HCT116 (cell line): ENCODE results near the gene GNLY. TPM values are rescaled to one million over a fixed set of nuclear protein-coding genes. Genes with fewer than 3 reads are reported as not detected.

Experiments
- ATAC-seq: fragments of 200-7000 bp; cut with Tn5 transposase; 2 replicates; pipeline ENCODE4 v1.9.1; 2020; ENCODE audit warnings: mild to moderate bottlenecking, moderate library complexity
- BruUV-seq: library from RNA; stranded (reverse); fragments of 400-500 nt; replicated peaks from 2 replicates; lab custom pipeline; 2021; lab: Mats Ljungman, UMichigan
- CTCF ChIA-PET: fragments of 300-600 bp; sonication (Branson Sonifier 250); formaldehyde crosslinking; loops from one replicate; lab custom pipeline; 2021; ENCODE audit warnings: antibody characterized with exemption; lab: Charles Lee
- POLR2A ChIA-PET: fragments of 300-600, 350-600 bp; sonication (Branson Sonifier 250); formaldehyde crosslinking; loops from one replicate; lab custom pipeline; 2021; ENCODE audit warnings: antibody characterized with exemption; lab: Charles Lee
- RAD21 ChIA-PET, 2 experiments: fragments of 300-600 bp; sonication (Branson Sonifier 250); formaldehyde crosslinking; loops; one replicate each; lab custom pipeline; 2023; ENCODE audit warnings: low total read pairs in 2 of 2; ENCODE audit not compliant: uncharacterized antibody in 2 of 2, unreplicated experiment in 2 of 2, low non-redundant PET in 1 of 2; lab: Charles Lee
- DNase-seq: peaks from one replicate; pipeline ENCODE4 v3.0.0-alpha.2; 2010; ENCODE audit warnings: low read depth, low spot score
- H2AFZ ChIP-seq: fragments of 200-600 bp; shearing (Covaris generic), sonication (generic); 2 replicates; pipeline ENCODE4 v1.6.1; 2017; ENCODE audit warnings: low read depth, mixed run types, mixed read lengths, antibody characterized with exemption, low read length; ENCODE audit not compliant: poor library complexity, severe bottlenecking
- H3K27ac ChIP-seq: 2 replicates; pipeline ENCODE4 v1.5.1; 2012; ENCODE audit warnings: low read depth, low read length
- H3K27me3 ChIP-seq: fragments of 200-600 bp; sonication (generic); 2 replicates; pipeline ENCODE4 v1.6.1; 2016; ENCODE audit warnings: mixed run types, low read length, mixed read lengths; ENCODE audit not compliant: insufficient read depth
- H3K36me3 ChIP-seq, 2 experiments: fragments of 200-500 bp in 1 of 2; fragments of 200-600 bp in 1 of 2; sonication (Bioruptor generic) in 1 of 2; sonication (generic) in 1 of 2; 2 replicates each; pipeline versions ENCODE4 v1.5.1 to v1.6.1; 2014 to 2016; ENCODE audit warnings: low read length in 2 of 2, inconsistent platforms in 1 of 2, mixed read lengths in 1 of 2, mixed run types in 1 of 2; ENCODE audit not compliant: insufficient read depth in 2 of 2, control insufficient read depth in 1 of 2
- H3K4me1 ChIP-seq, 2 experiments: fragments of 200-600 bp in 1 of 2; sonication (generic) in 1 of 2; 2 replicates each; pipeline versions ENCODE4 v1.5.1 to v1.6.1; 2012 to 2017; ENCODE audit warnings: low read length in 2 of 2, inconsistent platforms in 1 of 2, mild to moderate bottlenecking in 1 of 2, mixed read lengths in 1 of 2, mixed run types in 1 of 2, moderate library complexity in 1 of 2; ENCODE audit not compliant: insufficient read depth in 2 of 2, control insufficient read depth in 1 of 2
- H3K4me2 ChIP-seq: fragments of 200-600 bp; sonication (generic); 2 replicates; pipeline ENCODE4 v1.6.1; 2017; ENCODE audit warnings: mixed run types, low read length, mixed read lengths
- H3K4me3 ChIP-seq, 2 experiments: fragments of 200-600 bp in 1 of 2; sonication (generic) in 1 of 2; replicated peaks in 1 of 2; 2 replicates each; pipeline ENCODE4 v1.5.1; 2011 to 2016; ENCODE audit warnings: low read length in 2 of 2, control low read depth in 1 of 2, low read depth in 1 of 2, mild to moderate bottlenecking in 1 of 2, mixed read lengths in 1 of 2, mixed run types in 1 of 2
- H3K79me2 ChIP-seq: fragments of 200-600 bp; sonication (generic); 2 replicates; pipeline ENCODE4 v1.6.1; 2017; ENCODE audit warnings: mild to moderate bottlenecking, mixed run types, low read length, moderate library complexity, mixed read lengths; ENCODE audit not compliant: insufficient read depth
- H3K9ac ChIP-seq: fragments of 200-600 bp; sonication (generic); 2 replicates; pipeline ENCODE4 v1.6.1; 2016; ENCODE audit warnings: low read length, mixed read lengths
- H3K9me2 ChIP-seq: fragments of 200-600 bp; sonication (generic), shearing (Covaris generic); 2 replicates; pipeline ENCODE4 v1.6.1; 2017; ENCODE audit warnings: mixed run types, mild to moderate bottlenecking, moderate library complexity; ENCODE audit not compliant: insufficient read depth
- H3K9me3 ChIP-seq, 2 experiments: fragments of 200-500 bp in 1 of 2; fragments of 200-600 bp in 1 of 2; sonication (Bioruptor generic) in 1 of 2; sonication (generic) in 1 of 2; 2 replicates each; pipeline ENCODE4 v1.6.1; 2014 to 2017; ENCODE audit warnings: low read length in 2 of 2, mixed read lengths in 2 of 2, inconsistent platforms in 1 of 2, low read depth in 1 of 2, mild to moderate bottlenecking in 1 of 2, mixed run types in 1 of 2, moderate library complexity in 1 of 2; ENCODE audit not compliant: control insufficient read depth in 1 of 2, insufficient read depth in 1 of 2
- H4K20me1 ChIP-seq: fragments of 200-600 bp; sonication (generic), shearing (Covaris generic); 2 replicates; pipeline ENCODE4 v1.6.1; 2017; ENCODE audit warnings: mixed run types, mild to moderate bottlenecking, moderate library complexity; ENCODE audit not compliant: insufficient read depth
- CBX3 ChIP-seq: IDR thresholded peaks from 2 replicates; pipeline ENCODE4 v1.6.1; 2012; ENCODE audit warnings: low read depth
- CEBPB ChIP-seq: IDR thresholded peaks from 2 replicates; pipeline ENCODE4 v1.6.1; 2012; ENCODE audit warnings: low read depth
- EGR1 ChIP-seq: IDR thresholded peaks from 2 replicates; pipeline ENCODE4 v1.6.1; 2012; ENCODE audit warnings: low read depth
- ELF1 ChIP-seq: IDR thresholded peaks from 2 replicates; pipeline ENCODE4 v1.6.1; 2012; ENCODE audit warnings: low read depth, borderline replicate concordance
- EZH2 ChIP-seq: fragments of 200-600 bp; sonication (generic); IDR thresholded peaks from 2 replicates; pipeline ENCODE4 v1.6.1; 2017; ENCODE audit warnings: antibody characterized with exemption, mixed run types
- EZH2phosphoT487 ChIP-seq: fragments of 200-600 bp; IDR thresholded peaks from 2 replicates; pipeline ENCODE4 v1.6.1; 2018; ENCODE audit warnings: antibody characterized with exemption, borderline replicate concordance
- MAX ChIP-seq: IDR thresholded peaks from 2 replicates; pipeline ENCODE4 v1.6.1; 2012
- RAD21 ChIP-seq: IDR thresholded peaks from 2 replicates; pipeline ENCODE4 v1.6.1; 2012; ENCODE audit warnings: low read depth, mild to moderate bottlenecking
- REST ChIP-seq: IDR thresholded peaks from 2 replicates; pipeline ENCODE4 v1.6.1; 2012; ENCODE audit warnings: low read depth
- SP1 ChIP-seq: IDR thresholded peaks from 2 replicates; pipeline ENCODE4 v1.6.1; 2012; ENCODE audit warnings: low read depth
- SRF ChIP-seq: IDR thresholded peaks from 2 replicates; pipeline ENCODE4 v1.6.1; 2012; ENCODE audit warnings: low read depth
- TCF7L2 ChIP-seq: IDR thresholded peaks from 2 replicates; pipeline ENCODE4 v1.7.0; 2011; ENCODE audit warnings: borderline replicate concordance, inconsistent platforms; ENCODE audit not compliant: insufficient read depth, insufficient read length; ENCODE audit errors: extremely low read depth
- YY1 ChIP-seq: IDR thresholded peaks from 2 replicates; pipeline ENCODE4 v1.6.1; 2011; ENCODE audit warnings: low read length, low read depth, moderate library complexity, mild to moderate bottlenecking; ENCODE audit not compliant: insufficient replicate concordance; ENCODE audit errors: extremely low read depth
- ZFX ChIP-seq: fragments of 450-650 bp; IDR thresholded peaks from 2 replicates; pipeline ENCODE4 v1.6.1; 2017
- ZNF274 ChIP-seq: fragments of 200-500 bp; sonication (Bioruptor generic); IDR thresholded peaks from 2 replicates; pipeline ENCODE4 v1.6.1; 2014; ENCODE audit warnings: mild to moderate bottlenecking, low read depth, low read length, inconsistent platforms
- intact Hi-C: fragments of 100-400 bp; cut with micrococcal nuclease; formaldehyde crosslinking; loops from 2 replicates; pipeline ENCODE4 v1.10.0; 2022
- total RNA-seq: library from RNA; stranded (reverse); gene quantifications from one replicate; pipeline ENCODE4 v1.2.1, GENCODE V29; 2021; ENCODE audit not compliant: unreplicated experiment

GNLY gene
- total RNA-seq, 1 experiment from 2014 or later = 0.74 TPM

- no peak overlapping the region for H3K9ac ChIP-seq
- no peak overlapping the region for H3K4me2 ChIP-seq
- H3K9me2 ChIP-seq = no peaks in the 10 kb centered on the region
- ATAC-seq = no peak
- no peaks in the 10 kb centered on the region for H3K9me3 ChIP-seq
- no TSS peak for BruUV-seq
- DNase-seq = no peak
- no peaks in the 10 kb centered on the region for H3K36me3 ChIP-seq
- ChIA-PET POLR2A (no interaction called here), RAD21 (interaction anchor here in 1 of 2 experiments (2.2 kb wide), 1 partner anchor 83 kb away, joined by 19 read pairs; no protein-coding TSS in a partner anchor), CTCF (interaction anchor here (2.5 kb wide), 1 partner anchor 83 kb away, joined by 55 read pairs; no protein-coding TSS in a partner anchor)
- no peak overlapping the region for H3K27ac ChIP-seq
- intact Hi-C loops = no loop called here
- H4K20me1 ChIP-seq = no peaks in the 10 kb centered on the region
- peaks cover 2 to 8% of the 10 kb centered on the region in 2 experiments; a peak in 2 of 4 replicates for H3K4me1 ChIP-seq
- TF ChIP-seq SP1 (no peak), CBX3 (no peak), EGR1 (no peak), ZFX (no peak), YY1 (no peak), EZH2phosphoT487 (no peak)
- H3K79me2 ChIP-seq = no peaks in the 10 kb centered on the region
- H3K27me3 ChIP-seq = no peaks in the 10 kb centered on the region
- no peak overlapping the region for H3K4me3 ChIP-seq
- H2AFZ ChIP-seq = no peak overlapping the region
Measured at GRCh38 chr2:85730686-85731230, 36.6 kb downstream of the GNLY start.

- ATAC-seq = no peak
- CTCF ChIA-PET = no interaction called here
- TF ChIP-seq REST = no peak
- no peak for TF ChIP-seq EGR1
- no peak for TF ChIP-seq EZH2
- no peak for TF ChIP-seq TCF7L2
- no peak for TF ChIP-seq ELF1
- TF ChIP-seq RAD21 = no peak
- TF ChIP-seq MAX = no peak
- TF ChIP-seq CEBPB = no peak
- no peak for TF ChIP-seq YY1
- TF ChIP-seq SRF = no peak
- no peak for TF ChIP-seq ZNF274
- no peak for TF ChIP-seq ZFX
- no peak for TF ChIP-seq CBX3
Measured at GRCh38 chr2:85731606-85732005, 37.4 kb downstream of the GNLY start.

More at GRCh38 chr2:85731606-85732005, 37.4 kb downstream of the GNLY start:
- BruUV-seq = no TSS peak
- Histone ChIP-seq H4K20me1 (no peaks in the 10 kb centered on the region), H3K36me3 (no peaks in the 10 kb centered on the region), H3K9ac (no peak overlapping the region), H3K4me3 (no peak overlapping the region), H3K4me2 (no peak overlapping the region), H3K27me3 (no peaks in the 10 kb centered on the region), H3K9me3 (no peaks in the 10 kb centered on the region), H3K4me1 (peaks cover 2 to 8% of the 10 kb centered on the region in 2 experiments; a peak in 2 of 4 replicates), H3K27ac (no peak overlapping the region), H2AFZ (no peak overlapping the region), H3K79me2 (no peaks in the 10 kb centered on the region), H3K9me2 (no peaks in the 10 kb centered on the region)
- ChIA-PET RAD21 (interaction anchor here in 1 of 2 experiments (0.6 kb wide), 1 partner anchor 180 kb away, joined by 3 read pairs; no protein-coding TSS in a partner anchor), POLR2A (no interaction called here)
- intact Hi-C loops = no loop called here
- no peak for DNase-seq
